ENCODE measurements around the gene EEF1AKMT1.

Gene EEF1AKMT1, protein sequence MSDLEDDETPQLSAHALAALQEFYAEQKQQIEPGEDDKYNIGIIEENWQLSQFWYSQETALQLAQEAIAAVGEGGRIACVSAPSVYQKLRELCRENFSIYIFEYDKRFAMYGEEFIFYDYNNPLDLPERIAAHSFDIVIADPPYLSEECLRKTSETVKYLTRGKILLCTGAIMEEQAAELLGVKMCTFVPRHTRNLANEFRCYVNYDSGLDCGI

DNA sequence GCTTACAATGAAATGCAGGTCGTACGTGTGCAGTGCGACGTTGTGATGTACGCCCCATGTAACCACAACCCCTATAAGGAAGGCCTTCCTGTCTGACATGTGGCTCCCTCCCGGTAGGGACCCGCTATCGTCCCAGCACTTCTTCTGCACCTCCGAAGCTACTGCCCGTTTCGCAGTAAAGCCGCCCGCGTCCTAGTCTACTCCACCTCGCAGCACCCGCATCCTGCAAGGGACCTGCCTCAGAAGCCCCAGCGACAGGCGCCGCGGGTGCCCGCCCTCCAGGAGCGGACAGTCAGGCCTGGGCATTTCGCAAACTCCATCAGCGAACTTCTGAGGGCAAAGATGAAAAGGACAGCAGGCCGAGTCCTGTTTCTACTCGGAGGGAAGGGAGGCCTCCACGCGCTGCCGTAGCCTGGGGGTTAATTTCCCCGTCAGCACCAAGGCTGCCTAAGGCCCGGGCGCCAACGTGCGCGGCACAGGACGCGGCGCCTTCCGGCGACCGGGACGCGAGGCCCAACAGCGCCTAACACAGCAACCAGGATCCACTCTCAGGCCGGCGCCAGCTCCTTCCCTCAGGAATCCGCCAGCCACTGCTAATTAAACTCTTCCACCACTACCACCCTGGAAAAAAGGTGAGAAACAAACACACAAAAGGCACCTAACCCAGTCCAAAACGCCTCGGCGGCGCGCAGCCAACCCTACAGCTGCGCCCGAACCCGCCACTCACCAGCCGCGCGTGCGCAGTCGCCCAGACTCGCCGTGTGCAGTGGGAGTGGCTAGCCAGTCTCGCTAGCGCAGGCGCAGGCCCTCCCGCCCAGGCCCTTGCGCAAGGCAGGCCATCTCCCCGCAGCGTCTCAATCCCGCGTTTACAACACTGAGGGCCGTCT lies at the start of gene EEF1AKMT1:
EEF1AKMT1 (minus strand) TSS at position 768 of the 887 bp plus-strand sequence. CDS start 16,363 bp downstream, outside the sequence.
- peak; percentile 1 for DNase-seq

DNA sequence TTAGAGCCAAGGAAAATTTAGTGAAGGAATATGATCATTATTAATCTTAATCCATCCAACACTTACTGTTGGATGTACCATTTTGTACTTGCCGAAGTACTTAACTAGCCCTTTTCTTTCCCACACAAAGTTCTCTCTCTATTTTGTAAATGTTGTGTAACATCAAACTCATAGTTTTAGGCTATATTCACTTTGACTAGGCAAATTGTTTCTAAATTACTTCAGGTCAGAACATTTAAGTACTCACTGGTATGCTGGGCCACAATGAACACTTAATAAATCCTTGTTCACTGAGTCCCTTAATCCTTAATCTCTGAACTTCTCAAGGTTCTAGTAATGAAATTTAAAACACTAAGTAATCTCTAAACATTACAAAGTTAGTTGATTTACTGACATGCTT lies 49.3 kb upstream of the EEF1AKMT1 start:
- DNase-seq, result no peak

DNA sequence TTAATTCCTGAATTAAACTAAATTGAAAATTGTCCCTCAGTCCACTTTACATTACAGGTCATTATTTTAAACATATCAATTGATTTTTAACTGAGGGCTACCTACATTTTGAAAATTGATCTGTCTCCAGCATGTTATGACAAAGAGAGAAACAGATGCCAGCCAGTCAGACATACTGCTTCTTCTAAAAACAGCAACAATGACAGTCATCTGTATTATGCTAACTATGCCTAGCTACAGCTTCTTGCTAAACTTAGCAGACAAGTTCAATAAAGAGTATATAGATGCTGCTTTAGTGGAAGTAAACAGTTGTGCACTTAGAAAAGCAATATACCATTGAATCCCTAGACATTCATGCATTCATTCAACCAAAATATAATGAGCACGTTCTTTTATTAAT lies 48.6 kb upstream of the EEF1AKMT1 start:
- DNase-seq, result no peak

DNA sequence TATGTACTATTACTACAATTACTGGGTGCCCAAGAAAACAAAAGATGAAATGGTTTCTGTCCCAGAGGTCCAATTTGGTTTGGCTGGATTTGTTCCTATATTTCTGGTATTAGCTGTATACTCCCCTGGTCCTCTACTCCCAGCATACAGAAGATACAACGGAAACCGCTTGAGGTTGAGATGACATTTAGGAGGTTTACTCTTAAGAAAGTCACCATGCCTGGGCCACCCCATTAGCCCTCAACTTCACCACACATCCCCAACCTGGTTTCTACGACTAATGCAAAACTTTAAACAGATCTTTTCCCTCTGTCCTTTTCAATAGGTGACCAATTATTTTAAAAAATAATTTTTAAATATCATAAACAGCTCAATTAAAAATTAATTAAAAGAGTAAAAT lies 46.0 kb upstream of the EEF1AKMT1 start:
- no peak for DNase-seq

DNA sequence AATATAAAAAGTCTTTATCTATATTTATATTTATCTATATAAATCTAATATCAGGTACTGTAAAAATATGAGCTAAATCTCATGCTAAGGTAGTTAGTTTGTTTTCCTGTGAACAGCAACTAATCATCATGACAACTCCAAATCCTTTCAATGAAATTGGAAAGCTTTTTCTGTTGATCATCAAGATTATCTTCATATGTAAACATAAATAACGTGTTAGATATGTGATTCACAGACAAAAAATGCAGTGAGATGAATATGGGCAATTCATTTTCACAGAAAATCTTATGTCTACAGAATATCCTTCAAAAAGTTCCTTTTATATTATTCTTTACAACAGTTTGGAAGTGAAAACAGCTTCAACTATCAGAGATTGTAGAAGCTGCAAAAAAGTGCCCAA lies 41.7 kb upstream of the EEF1AKMT1 start:
- DNase-seq, result no peak

DNA sequence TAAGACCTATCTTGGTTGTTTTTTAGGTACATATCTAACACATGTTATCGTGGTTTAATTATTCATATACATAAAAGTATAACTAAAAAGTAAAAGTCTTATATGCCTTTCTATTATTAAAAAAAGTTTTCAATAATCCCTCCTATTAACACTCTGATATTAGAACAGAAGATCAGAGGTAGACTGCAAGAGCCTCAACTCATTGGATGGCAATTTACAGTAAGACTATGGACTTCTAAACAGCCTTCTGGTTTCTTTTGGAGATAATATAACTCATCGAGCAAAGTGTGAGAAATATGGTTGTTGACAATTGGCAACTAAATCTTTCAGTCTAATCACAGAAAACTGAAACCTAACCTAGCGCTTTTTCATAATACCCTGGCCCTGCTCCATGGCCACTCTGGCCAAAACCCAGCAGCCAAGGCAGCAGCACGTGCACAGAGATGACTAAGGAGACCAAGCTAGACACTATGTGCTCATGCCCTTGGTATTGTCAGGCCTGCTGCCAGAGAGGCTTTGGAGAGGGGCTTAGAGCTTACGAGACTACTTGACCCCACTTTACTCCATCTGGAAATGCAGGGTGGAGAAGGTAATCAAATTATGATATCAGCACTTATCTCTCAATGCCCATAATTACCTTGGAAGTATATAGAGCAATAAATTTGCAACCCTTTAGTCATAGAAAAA lies 40.6 kb upstream of the EEF1AKMT1 start:
- DNase-seq, result no peak

DNA sequence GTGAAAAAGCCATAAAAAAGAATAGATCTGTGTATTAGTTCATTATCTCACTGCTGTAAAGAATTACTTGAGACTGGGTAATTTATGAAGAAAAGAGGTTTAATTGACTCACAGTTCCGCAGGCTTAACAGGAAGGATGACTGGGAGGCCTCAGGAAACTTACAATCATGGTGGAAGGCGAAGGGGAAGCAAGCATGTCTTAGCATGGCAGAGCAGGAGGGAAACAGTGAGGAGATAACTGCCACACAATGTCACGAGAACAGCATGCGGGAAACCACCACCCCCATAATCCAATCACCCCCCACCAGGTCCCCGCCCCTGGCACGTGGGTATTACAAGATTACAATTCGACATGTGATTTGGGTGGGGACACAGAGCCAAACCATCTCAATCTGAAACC lies 39.1 kb upstream of the EEF1AKMT1 start:
- DNase-seq, result no peak

DNA sequence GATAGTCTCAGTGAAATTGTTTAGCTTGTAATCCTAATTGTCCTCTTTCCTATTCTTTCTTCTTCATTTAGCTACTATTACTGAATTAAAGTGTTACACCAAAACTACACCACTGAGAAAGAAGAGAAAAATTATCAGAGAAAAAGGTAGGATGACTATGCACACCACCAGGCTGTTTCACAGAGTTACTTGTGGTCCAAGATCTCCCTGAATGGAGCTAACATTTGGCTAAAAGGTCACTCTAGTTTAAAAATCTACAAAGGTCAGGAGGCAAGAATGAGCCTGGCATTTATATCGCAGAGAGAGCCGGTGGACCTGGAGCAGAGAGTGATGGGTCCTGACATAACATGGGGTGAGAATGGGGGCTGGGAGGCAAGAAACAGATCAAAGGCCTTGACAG lies 37.0 kb upstream of the EEF1AKMT1 start:
- DNase-seq, result no peak

DNA sequence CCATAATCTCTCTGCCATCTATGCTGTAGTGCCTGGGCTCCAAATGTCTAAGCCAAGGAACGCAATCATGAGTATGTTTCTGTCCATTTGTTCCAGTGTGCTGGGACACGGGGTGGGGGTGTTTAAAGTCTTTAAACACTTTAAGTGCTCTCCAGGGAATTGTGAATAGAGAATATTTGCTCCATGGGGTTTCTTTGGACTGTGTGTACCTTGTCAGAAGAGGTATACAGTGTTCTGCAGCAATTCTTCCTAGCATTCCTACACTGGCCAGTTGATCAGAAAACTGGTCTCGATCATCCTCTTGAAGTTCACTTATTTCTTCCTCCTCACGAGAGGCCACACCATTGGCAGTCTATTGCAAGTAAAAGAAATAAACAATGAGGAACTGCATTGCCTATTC lies 35.1 kb upstream of the EEF1AKMT1 start:
- no peak for DNase-seq

DNA sequence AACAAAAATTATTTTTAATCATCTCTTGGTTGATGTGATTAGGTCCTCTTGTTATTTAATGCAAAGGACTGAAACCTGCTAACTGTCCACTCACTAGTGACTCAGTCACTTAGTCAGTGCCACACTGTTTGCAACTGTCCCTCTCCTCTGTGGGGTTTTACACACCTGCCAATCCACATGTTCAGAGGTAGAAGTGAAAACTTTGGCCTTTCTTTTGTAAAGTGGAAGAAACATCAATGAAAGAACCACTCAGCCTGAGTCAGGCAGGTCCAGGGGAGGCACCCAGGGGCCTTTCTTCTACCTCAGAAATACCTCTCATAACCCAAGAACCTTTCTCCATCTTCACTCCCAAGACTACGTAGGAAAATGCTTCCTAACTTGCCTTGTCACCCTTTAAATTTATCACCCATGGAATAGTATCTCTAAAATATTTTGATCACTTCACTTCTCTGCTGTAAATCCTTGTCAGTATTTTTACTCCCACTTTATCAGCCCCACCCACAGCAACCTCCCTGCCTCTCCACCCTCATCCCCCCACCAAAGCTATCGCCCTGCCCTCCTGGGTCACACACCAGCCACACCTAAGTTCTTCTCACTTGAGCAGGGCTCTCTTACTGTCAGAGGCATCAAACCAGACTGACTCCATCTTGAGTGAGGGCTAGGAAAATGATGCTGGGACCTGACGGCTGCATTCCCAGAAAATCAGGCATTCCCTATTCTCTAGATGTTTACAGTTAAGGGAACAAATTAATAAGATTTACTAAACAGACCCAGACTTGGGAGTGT lies 29.6 kb upstream of the EEF1AKMT1 start:
- DNase-seq, result no peak

DNA sequence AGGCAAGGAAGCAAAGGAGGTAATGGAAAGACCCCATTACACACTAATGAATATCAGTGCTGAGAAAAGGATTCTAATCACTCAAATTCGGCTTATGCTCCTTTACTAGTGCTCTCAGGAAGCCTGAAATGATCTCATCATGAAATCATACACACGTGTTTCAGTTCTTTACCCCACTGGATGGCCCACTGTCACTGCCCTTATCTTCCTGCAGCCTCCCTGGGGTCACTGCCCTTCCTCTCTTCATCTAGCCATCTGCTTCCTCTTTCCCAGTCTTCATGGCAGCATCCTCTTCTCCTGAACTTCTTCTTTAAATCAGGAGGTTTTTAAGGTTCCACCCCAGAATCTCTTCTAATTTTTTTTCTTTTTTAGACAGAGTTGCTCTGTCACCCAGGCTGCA lies 27.9 kb upstream of the EEF1AKMT1 start:
- no peak for DNase-seq

DNA sequence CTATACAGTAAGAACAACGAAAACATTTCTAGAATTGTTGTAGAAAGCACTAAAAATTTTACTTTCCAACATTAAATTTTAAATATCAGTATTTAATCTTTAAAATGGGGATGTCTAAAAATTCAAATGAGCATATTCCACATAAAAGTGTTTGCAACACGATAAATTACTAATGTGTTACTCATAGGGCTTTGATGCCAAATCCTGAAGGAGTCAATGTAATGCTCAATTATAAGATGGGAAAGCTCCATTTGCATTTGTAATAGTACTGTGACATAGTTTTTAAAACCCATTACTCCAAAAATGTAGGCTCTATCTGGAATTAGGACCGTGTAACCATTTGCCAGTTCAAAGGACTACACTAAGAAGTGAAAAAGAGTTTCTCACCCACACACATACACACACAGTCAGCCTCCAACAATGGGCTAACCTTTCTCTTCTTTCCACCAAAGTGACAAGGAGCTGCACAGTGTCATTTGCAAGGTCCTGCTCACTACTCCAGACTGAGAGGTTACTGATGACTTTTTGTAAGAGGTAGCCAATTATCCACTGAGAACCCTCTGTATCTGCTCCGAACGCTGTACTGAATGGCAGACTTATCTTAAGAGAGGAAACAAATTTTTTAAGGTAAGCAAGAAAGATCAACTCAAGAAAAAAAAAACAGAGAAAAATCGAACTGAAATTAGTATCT lies 26.1 kb upstream of the EEF1AKMT1 start:
- DNase-seq, result no peak

DNA sequence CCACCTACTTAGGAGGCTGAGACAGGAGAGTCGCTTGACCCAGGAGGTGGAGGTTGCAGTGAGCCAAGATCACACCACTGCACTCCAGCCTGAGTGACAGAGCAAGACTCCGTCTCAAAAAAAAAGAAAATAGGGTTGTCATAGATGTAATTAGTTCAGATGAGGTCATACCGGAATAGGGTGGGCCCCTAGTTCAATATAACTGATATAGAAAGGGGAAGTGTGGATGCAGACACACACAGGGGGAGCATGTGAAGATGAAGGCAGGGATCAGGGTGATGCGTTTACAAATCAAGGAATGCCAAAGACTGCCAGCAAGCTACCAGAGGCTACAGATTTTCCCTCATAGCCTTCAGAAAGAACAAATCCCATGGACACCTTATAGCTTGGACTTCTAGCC lies 24.3 kb upstream of the EEF1AKMT1 start:
- no peak for DNase-seq

DNA sequence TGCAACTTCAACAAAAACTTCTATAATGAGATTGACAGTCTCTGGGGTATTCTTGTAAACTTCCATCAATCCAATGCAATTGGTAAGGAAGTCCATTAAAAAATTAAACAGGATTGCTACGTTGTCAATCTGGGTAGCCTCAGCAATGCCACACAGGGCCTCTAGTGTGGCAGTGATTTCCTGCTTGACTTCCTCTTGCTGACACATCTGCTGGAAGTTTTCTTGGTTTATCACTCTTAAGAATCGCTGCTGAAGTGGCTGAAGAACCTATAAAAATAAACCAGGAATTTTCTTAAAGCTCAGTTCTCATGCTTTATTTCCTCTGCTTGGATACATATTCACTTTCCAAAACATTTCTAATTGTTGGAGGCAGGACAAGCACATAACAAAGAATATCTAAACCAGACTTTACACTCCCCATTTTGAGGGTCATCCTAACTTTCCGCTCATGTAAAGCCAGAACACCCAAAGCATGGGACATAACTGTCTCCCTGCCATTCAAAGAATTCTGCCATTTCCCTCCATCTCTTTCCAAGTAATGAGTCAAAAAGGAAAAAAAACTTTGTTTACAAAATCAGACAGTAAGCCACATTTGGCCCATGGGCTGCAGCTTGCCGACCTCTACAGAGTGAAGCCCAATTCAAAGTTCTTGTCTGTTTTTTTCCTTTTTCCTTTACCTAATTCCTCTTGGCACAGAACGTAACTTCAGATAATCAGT lies 23.2 kb upstream of the EEF1AKMT1 start:
- DNase-seq, result no peak

DNA sequence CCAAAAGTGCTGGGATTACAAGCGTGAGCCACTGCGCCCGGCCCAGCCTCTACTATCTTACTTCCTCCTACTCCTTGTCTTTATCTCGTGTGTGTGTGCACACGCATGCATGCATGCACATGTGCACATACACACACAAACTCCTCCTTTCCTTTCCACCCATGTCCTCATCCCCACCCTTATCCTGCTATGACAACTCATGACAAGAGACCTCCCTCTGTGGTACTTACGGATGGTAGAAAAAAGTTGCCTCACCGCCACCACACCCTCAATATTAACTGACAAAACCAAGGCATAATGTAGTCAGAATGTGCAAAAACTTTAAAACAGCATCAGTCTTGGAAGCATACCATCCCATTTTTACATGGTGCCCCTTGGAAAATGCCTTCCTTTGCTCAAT lies 15.9 kb upstream of the EEF1AKMT1 start:
- no peak for DNase-seq

DNA sequence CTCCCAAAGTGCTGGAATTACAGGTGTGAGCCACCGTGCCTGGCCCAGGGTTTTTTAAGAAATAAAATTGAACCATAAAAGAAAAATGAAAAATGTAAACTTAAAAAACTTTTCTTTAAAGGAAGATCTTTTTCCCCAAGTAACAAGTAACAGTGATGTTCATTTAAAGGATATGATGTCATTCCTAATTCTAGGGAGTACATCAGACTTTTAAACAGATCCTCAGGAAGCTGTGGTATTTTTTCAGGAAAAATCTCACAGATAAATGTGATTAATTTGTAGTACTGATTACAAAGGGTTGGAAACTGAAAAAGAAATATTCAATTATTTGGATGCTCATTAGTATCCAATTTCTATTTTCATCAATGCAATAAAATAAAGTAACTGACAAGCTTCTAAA lies 14.6 kb upstream of the EEF1AKMT1 start:
- DNase-seq, result no peak

DNA sequence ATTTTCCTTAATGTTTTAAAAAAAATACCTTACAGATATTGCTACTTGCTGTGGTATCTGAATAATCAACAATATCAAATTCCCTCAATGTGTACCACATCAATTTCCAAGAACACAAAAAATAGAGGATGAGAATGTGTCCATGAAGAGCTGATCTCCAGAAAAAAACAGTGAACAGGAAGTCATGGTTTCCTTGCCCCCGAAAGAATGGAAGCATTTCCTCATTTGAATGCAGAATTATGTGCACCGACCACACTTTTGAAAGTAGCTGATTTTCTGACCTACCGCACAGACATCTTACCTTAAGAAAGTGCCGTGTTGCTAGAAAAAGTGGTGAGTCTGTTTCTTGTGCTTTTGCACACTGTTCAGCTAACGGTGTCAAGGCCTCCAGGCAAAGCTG lies 13.4 kb upstream of the EEF1AKMT1 start:
- DNase-seq, result no peak

DNA sequence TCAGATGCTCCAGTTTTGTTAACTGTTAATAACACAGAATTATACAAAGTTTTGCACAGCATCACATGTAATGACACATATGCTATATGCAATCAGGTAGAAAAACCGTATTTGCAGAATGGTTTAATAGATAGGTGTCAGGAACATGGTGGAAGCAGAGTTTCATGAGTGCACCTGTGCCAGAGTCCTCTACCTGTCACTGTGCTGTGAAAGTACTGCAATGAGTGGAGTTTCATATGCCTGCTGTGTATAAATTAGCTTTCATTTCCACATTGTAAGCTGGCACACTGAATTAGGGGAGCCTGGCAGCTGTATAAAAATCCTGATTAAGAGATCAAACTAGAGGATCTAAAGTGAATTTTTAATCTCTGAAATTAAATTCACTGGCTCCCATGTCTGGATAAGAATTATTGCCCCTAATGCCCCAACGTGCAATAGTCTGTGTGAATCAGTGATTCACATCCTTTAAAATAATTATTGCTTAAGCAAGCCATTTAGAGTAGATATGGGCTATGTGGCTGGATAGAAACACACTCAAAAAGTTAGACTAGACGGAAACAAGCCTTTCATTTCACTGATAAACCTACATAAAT lies 8.5 kb upstream of the EEF1AKMT1 start:
- DNase-seq, result no peak

DNA sequence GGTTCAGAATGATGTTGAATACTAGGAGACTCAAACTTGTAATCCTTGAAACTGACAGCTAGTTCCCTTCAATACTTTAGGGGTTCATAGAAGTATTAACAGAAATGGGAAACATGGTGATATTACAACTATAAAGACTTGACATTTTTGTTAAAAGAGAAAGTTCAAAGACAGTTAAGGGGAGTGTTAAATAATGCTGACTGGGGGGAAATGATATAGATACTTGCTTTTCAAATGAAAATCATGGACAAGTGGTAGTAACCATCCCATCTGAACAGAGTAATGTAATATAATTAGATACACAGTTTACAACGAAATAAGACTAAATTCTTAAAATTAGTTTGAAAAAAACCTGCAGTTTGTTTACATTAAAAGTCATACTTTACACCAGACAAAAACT lies 6.6 kb upstream of the EEF1AKMT1 start:
- DNase-seq, result no peak

DNA sequence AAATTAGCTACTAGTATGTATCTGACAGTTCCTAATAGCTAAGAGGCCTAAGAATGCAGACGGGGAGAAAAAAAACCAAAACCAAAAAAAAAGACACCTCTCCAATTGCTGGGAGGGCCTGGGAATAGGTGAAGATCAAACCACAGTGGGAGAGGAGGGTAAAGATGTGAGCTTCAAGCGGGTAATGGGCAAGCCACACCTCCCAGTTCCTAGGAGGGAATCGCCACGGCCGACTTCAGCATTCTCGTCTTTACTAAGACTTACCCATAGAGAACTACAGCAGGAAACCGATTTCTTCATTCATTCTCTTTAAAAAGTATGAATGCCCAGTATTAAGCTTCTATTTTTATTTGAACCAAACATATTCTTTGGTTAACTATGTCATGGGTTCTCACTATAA lies 5.6 kb upstream of the EEF1AKMT1 start:
- DNase-seq, result no peak

DNA sequence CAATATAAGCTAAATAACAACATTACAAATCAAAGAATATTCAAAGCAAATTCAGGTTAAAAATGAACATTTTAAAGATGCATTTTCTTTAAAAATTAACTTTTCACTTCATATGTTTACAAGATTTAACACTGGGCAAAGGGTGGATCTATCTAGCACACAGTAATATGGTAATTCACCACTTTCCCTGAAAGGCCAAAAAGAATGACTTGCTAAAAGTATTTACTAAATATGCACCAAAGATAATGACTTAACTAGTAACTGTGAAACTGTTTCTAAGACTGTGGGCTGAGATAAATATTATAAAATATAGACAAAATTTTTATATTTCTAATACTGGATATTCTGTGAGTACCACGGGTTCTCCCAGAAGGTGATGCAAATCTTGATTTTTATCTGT lies 4.5 kb upstream of the EEF1AKMT1 start:
- no peak for DNase-seq

Measured in NCI-H1436 treated with DMSO at 0.1 percent for 48 hours (cell line).